ENCODE data around the gene ABCA7. TPM values are rescaled to one million over a fixed set of nuclear protein-coding genes. Genes with fewer than 3 reads are reported as not detected.

ABCA7 gene
- total RNA-seq, 2 experiments from 2014 or later: 28.3 to 29.3 TPM

Other genes starting within 250 kb of the ABCA7 start
- 100 to 1,000 TPM; 464 to 465 TPM for gene PTBP1, start 242.7 kb upstream of the ABCA7 start, total RNA-seq
- not detected for gene PLPPR3, start 218.2 kb upstream of the ABCA7 start, total RNA-seq
- not detected for gene AZU1, start 212.3 kb upstream of the ABCA7 start, total RNA-seq
- gene PRTN3, start 199.1 kb upstream of the ABCA7 start, total RNA-seq: not detected
- gene ELANE, start 187.8 kb upstream of the ABCA7 start, total RNA-seq: not detected
- gene CFD, start 180.4 kb upstream of the ABCA7 start, total RNA-seq: under 1 TPM; 0.40 to 0.63 TPM
- 10 to 100 TPM; 58.9 to 62.7 TPM for gene MED16, start 146.9 kb upstream of the ABCA7 start, total RNA-seq
- not detected for gene RNU6-9, start 146.6 kb upstream of the ABCA7 start, total RNA-seq
- 10 to 100 TPM; 80.4 to 81.4 TPM for gene R3HDM4, start 126.9 kb upstream of the ABCA7 start, total RNA-seq
- 10 to 100 TPM in 1 of 2 experiments, 1 to 10 TPM in 1; 9.9 to 10.6 TPM for gene KISS1R, start 122.8 kb upstream of the ABCA7 start, total RNA-seq
- 10 to 100 TPM; 28.5 to 30.6 TPM for gene ARID3A, start 114.1 kb upstream of the ABCA7 start, total RNA-seq
- gene WDR18, start 55.8 kb upstream of the ABCA7 start, total RNA-seq: 10 to 100 TPM; 73.3 to 75.8 TPM
- not detected for gene GRIN3B, start 39.7 kb upstream of the ABCA7 start, total RNA-seq
- 100 to 1,000 TPM; 107 to 109 TPM for gene TMEM259, start 19.0 kb upstream of the ABCA7 start, total RNA-seq
- not detected for gene RNU6-2, start 18.6 kb upstream of the ABCA7 start, total RNA-seq
- 100 to 1,000 TPM; 123 to 130 TPM for gene CNN2, start 13.5 kb upstream of the ABCA7 start, total RNA-seq
- gene ARHGAP45, start 27.1 kb downstream of the ABCA7 start, total RNA-seq: 100 to 1,000 TPM; 136 to 142 TPM
- 100 to 1,000 TPM; 204 to 207 TPM for gene POLR2E, start 55.3 kb downstream of the ABCA7 start, total RNA-seq
- gene GPX4, start 63.9 kb downstream of the ABCA7 start, total RNA-seq: 100 to 1,000 TPM; 274 to 275 TPM
- 100 to 1,000 TPM in 1 of 2 experiments, 10 to 100 TPM in 1; 96.9 to 110 TPM for gene SBNO2, start 134.2 kb downstream of the ABCA7 start, total RNA-seq
- 10 to 100 TPM; 66.4 to 74.3 TPM for gene STK11, start 165.7 kb downstream of the ABCA7 start, total RNA-seq
- 1 to 10 TPM; 1.3 to 2.1 TPM for gene CBARP, start 197.9 kb downstream of the ABCA7 start, total RNA-seq
- gene ATP5F1D, start 201.6 kb downstream of the ABCA7 start, total RNA-seq: 100 to 1,000 TPM; 178 to 192 TPM
- 10 to 100 TPM; 54.1 to 54.6 TPM for gene MIDN, start 208.5 kb downstream of the ABCA7 start, total RNA-seq
- gene CIRBP, start 229.2 kb downstream of the ABCA7 start, total RNA-seq: 100 to 1,000 TPM; 171 to 173 TPM
- 10 to 100 TPM; 74.8 to 76.1 TPM for gene FAM174C, start 235.4 kb downstream of the ABCA7 start, total RNA-seq
- gene EFNA2, start 245.8 kb downstream of the ABCA7 start, total RNA-seq: not detected